IMR-90 (cell line): ENCODE data around the gene PLD1.

Source experiments
- BHLHE40 ChIP-seq: fragments of 150-350 bp; IDR thresholded peaks from 2 replicates; pipeline ENCODE4 v1.6.1; 2016; ENCODE audit warnings: mild to moderate bottlenecking, low read depth, low read length
- CEBPB ChIP-seq: IDR thresholded peaks from 2 replicates; pipeline ENCODE4 v1.6.1; 2012; ENCODE audit warnings: low read depth, low read length, improper control_type of control experiment
- CHD1 ChIP-seq: IDR thresholded peaks from 2 replicates; pipeline ENCODE4 v1.6.1; 2012; ENCODE audit warnings: low read depth, low read length, improper control_type of control experiment
- POLR2A ChIP-seq: IDR thresholded peaks from 2 replicates; pipeline ENCODE4 v1.6.1; 2012; ENCODE audit warnings: mild to moderate bottlenecking, low read depth, low read length
- RAD21 ChIP-seq: IDR thresholded peaks from 2 replicates; pipeline ENCODE4 v1.6.1; 2012; ENCODE audit warnings: low read length, improper control_type of control experiment
- RFX5 ChIP-seq: IDR thresholded peaks from 2 replicates; pipeline ENCODE4 v1.8.0; 2012; ENCODE audit warnings: low read depth, mild to moderate bottlenecking, low read length, moderate library complexity
- TF ChIP-seq, protein P1 (sequence below): conservative IDR thresholded peaks from 2 replicates; pipeline ENCODE4 v1.5.1; 2012; ENCODE audit warnings: mild to moderate bottlenecking, low read depth, low read length, improper control_type of control experiment
- TF ChIP-seq, protein P2 (sequence below): fragments of 150-350 bp; IDR thresholded peaks from 2 replicates; pipeline ENCODE4 v1.6.1; 2016; ENCODE audit warnings: low read depth, mild to moderate bottlenecking, low read length, moderate library complexity, borderline replicate concordance
- TF ChIP-seq, protein P3 (sequence below): fragments of 150-350 bp; IDR thresholded peaks from 2 replicates; pipeline ENCODE4 v1.6.1; 2017; ENCODE audit warnings: mild to moderate bottlenecking, antibody characterized with exemption, low read length, low read depth

DNA sequence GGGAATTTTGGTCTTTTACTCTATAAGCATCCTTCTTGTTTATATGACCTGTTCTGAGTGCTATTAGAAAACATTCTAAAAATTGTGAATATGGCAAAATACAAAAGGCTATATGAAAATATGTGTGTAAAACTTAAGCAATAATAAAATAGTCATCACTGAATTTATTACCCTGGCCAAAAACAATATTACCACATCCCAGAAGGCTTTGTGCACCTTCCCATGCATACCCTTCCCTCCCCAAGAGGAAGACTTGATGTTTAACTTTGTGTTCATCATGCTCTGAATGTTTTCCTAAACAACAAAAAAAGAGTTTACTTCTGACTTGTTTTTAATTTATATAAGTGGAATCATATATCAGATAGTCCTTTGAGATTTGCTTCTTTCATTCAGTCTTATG lies 195.0 kb downstream of the PLD1 start:
- TF ChIP-seq, protein P1, sequence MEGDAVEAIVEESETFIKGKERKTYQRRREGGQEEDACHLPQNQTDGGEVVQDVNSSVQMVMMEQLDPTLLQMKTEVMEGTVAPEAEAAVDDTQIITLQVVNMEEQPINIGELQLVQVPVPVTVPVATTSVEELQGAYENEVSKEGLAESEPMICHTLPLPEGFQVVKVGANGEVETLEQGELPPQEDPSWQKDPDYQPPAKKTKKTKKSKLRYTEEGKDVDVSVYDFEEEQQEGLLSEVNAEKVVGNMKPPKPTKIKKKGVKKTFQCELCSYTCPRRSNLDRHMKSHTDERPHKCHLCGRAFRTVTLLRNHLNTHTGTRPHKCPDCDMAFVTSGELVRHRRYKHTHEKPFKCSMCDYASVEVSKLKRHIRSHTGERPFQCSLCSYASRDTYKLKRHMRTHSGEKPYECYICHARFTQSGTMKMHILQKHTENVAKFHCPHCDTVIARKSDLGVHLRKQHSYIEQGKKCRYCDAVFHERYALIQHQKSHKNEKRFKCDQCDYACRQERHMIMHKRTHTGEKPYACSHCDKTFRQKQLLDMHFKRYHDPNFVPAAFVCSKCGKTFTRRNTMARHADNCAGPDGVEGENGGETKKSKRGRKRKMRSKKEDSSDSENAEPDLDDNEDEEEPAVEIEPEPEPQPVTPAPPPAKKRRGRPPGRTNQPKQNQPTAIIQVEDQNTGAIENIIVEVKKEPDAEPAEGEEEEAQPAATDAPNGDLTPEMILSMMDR: no peak
- TF ChIP-seq POLR2A (no peak), RAD21 (no peak), RFX5 (no peak), BHLHE40 (no peak), CEBPB (no peak), CHD1 (no peak)
- TF ChIP-seq, protein P2, sequence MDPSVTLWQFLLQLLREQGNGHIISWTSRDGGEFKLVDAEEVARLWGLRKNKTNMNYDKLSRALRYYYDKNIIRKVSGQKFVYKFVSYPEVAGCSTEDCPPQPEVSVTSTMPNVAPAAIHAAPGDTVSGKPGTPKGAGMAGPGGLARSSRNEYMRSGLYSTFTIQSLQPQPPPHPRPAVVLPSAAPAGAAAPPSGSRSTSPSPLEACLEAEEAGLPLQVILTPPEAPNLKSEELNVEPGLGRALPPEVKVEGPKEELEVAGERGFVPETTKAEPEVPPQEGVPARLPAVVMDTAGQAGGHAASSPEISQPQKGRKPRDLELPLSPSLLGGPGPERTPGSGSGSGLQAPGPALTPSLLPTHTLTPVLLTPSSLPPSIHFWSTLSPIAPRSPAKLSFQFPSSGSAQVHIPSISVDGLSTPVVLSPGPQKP: no peak
- TF ChIP-seq, protein P3, sequence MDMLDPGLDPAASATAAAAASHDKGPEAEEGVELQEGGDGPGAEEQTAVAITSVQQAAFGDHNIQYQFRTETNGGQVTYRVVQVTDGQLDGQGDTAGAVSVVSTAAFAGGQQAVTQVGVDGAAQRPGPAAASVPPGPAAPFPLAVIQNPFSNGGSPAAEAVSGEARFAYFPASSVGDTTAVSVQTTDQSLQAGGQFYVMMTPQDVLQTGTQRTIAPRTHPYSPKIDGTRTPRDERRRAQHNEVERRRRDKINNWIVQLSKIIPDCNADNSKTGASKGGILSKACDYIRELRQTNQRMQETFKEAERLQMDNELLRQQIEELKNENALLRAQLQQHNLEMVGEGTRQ: no peak
